Fibroblast of villous mesenchyme (primary cell): ENCODE results near the gene ZEB2. TPM values are rescaled to one million over a fixed set of nuclear protein-coding genes. Genes with fewer than 3 reads are reported as not detected.

ENCODE experiments used
- DNase-seq: peaks from one replicate; pipeline ENCODE4 v3.0.0-alpha.2; 2010; ENCODE audit warnings: low read depth
- H3K4me3 ChIP-seq: 2 replicates; pipeline ENCODE4 v1.5.1; 2011; ENCODE audit warnings: low read depth, mild to moderate bottlenecking, low read length
- CTCF ChIP-seq: IDR thresholded peaks from 2 replicates; pipeline ENCODE4 v1.5.1; 2012; ENCODE audit warnings: low read depth, mild to moderate bottlenecking, low read length; ENCODE audit not compliant: insufficient read depth
- total RNA-seq: library from RNA; depleted of rRNA; stranded (reverse); fragments of >200 nt; gene quantifications from 2 replicates; pipeline ENCODE4 v1.2.3, GENCODE V29; 2012

The ZEB2 gene
- total RNA-seq, 1 donor: 50.1 TPM

DNA sequence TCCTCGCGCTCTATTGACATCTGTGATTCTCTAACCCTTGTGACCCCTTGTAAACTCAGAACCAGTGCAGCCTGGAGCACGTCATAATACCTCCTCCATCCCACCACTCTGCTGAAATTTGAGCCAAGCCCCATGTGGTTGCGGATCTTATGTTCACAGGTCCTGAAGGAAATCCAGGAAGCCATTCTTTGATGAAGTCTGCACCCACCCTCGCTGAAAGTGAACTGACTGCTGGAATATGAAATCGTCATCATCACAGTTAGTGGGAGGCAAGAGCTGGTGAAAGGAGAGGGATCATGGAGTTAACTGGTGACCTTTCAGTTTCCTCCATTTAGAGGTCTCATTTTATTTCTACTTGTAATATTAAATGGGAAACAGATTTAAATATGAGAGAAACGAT, 21.6 kb downstream of the ZEB2 start:
- DNase-seq: no peak
- no peak overlapping the region for H3K4me3 ChIP-seq
- no peak for TF ChIP-seq CTCF

DNA sequence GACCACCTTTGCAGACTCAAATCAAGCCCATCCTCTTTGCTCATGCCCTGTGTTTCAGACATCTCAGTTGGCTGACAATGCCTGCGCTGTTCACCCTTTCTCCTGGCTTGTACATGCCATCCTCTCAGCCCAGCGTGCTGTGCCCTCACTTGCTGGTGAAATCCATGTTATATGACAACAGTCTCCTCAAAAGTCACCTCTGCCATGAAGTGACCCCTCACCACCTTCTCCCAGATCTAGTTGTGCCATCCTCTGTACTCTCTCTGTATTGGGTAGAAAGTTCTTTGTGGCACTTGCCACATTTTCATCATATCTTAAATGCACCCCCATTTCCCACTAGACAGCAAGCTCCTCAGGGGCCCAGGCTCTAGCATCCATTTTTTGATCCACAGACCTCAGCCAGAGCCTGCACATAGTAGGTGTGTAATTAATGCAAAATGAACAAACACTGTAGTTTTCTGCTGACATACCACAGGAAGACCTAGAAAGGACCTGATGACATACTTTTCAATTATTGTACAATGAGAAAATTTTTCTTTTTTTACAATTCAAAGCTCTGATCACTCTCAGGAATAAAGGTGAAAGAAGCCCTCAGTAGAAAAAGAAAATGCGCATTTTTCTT, 22.8 kb downstream of the ZEB2 start:
- no peak for DNase-seq
- no peak overlapping the region for H3K4me3 ChIP-seq
- no peak for TF ChIP-seq CTCF

GRCh38 chr2:144496092-144496976, 23.6 kb downstream of the ZEB2 start:
- TF ChIP-seq CTCF: no peak
- no peak overlapping the region for H3K4me3 ChIP-seq
- DNase-seq: no peak

GRCh38 chr2:144495227-144496091, 24.5 kb downstream of the ZEB2 start:
- no peak overlapping the region for H3K4me3 ChIP-seq
- DNase-seq: no peak
- no peak for TF ChIP-seq CTCF

- no peak for TF ChIP-seq CTCF
- no peak overlapping the region for H3K4me3 ChIP-seq
- no peak for DNase-seq
Measured at GRCh38 chr2:144493027-144493809, 26.7 kb downstream of the ZEB2 start.

- TF ChIP-seq CTCF: no peak
- H3K4me3 ChIP-seq: no peak overlapping the region
- no peak for DNase-seq
Measured at GRCh38 chr2:144490857-144491256, 29.1 kb downstream of the ZEB2 start.
